HL-60 (cell line): ENCODE data around the gene PKD1.

Experiments
- CTCF ChIP-seq: IDR thresholded peaks from one replicate; pipeline ENCODE4 v1.5.1; 2011; ENCODE audit warnings: low read length, control low read depth, inconsistent platforms; ENCODE audit not compliant: insufficient read depth
- REST ChIP-seq: IDR thresholded peaks from 2 replicates; pipeline ENCODE4 v1.6.1; 2012; ENCODE audit warnings: low read depth; ENCODE audit not compliant: insufficient replicate concordance

GRCh38 chr16:2056077-2056476 lies 79.6 kb downstream of the PKD1 start:
- TF ChIP-seq CTCF, result no peak
- no peak for TF ChIP-seq REST
